HepG2 (cell line): Measurements from ENCODE around the gene AKR1C4. TPM values are rescaled to one million over a fixed set of nuclear protein-coding genes. Genes with fewer than 3 reads are reported as not detected.

Experiments used
- BHLHE40 ChIP-seq: IDR thresholded peaks from 2 replicates; pipeline ENCODE4 v1.6.1; 2011; ENCODE audit warnings: low read length, improper control_type of control experiment
- BRCA1 ChIP-seq: sonication (generic); formaldehyde crosslinking; IDR thresholded peaks from 2 replicates; pipeline ENCODE4 v1.4.0; 2020; ENCODE audit warnings: missing genetic modification reagents
- CCAR2 ChIP-seq: fragments of 200-400 bp; formaldehyde crosslinking; optimal IDR thresholded peaks from 2 replicates; pipeline ENCODE3; 2018; ENCODE audit warnings: low read depth, mild to moderate bottlenecking, low read length, moderate library complexity
- HDAC6 ChIP-seq: fragments of 200-600 bp; sonication (generic); IDR thresholded peaks from 2 replicates; pipeline ENCODE4 v1.7.0; 2017; ENCODE audit warnings: mild to moderate bottlenecking, antibody characterized with exemption, low read length, low read depth
- JUND ChIP-seq: sonication (generic); formaldehyde crosslinking; IDR thresholded peaks from 2 replicates; pipeline ENCODE4 v1.8.0; 2022; ENCODE audit warnings: mild to moderate bottlenecking, missing genetic modification reagents
- MAFF ChIP-seq: IDR thresholded peaks from 2 replicates; pipeline ENCODE4 v1.6.1; 2011; ENCODE audit warnings: low read depth, low read length, improper control_type of control experiment
- MIER3 ChIP-seq: IDR thresholded peaks from 2 replicates; pipeline ENCODE4 v1.6.1; 2016; ENCODE audit warnings: missing compliant biosample characterization, borderline replicate concordance
- MXI1 ChIP-seq: IDR thresholded peaks from 3 replicates; pipeline ENCODE4 v1.6.1; 2012; ENCODE audit warnings: low read depth, low read length, inconsistent platforms, borderline replicate concordance
- NRL ChIP-seq: sonication (generic); formaldehyde crosslinking; IDR thresholded peaks from 2 replicates; pipeline ENCODE4 v1.5.0; 2020; ENCODE audit warnings: missing genetic modification reagents, mild to moderate bottlenecking, moderate library complexity, borderline replicate concordance
- SMARCE1 ChIP-seq: fragments of 450-650 bp; IDR thresholded peaks from 2 replicates; pipeline ENCODE4 v1.6.1; 2017; ENCODE audit warnings: borderline replicate concordance
- USF2 ChIP-seq, 2 experiments: sonication (generic) in 1 of 2; formaldehyde crosslinking in 1 of 2; IDR thresholded peaks; 2 replicates each; pipeline versions ENCODE4 v1.5.1 to v1.6.1; 2011 to 2020; ENCODE audit warnings: borderline replicate concordance in 1 of 2, low read depth in 1 of 2, low read length in 1 of 2, mild to moderate bottlenecking in 1 of 2, missing genetic modification reagents in 1 of 2, moderate library complexity in 1 of 2
- ZNF17 ChIP-seq: sonication (generic); formaldehyde crosslinking; IDR thresholded peaks from 2 replicates; pipeline ENCODE4 v1.5.0; 2020; ENCODE audit warnings: mild to moderate bottlenecking, missing genetic modification reagents
- ZNF232 ChIP-seq: sonication (generic); formaldehyde crosslinking; IDR thresholded peaks from 2 replicates; pipeline ENCODE4 v1.4.0; 2020; ENCODE audit warnings: missing genetic modification reagents, borderline replicate concordance
- ZNF331 ChIP-seq: sonication (generic); formaldehyde crosslinking; IDR thresholded peaks from 2 replicates; pipeline ENCODE4 v1.4.0; 2020; ENCODE audit warnings: missing genetic modification reagents
- ZNF337 ChIP-seq: sonication (generic); formaldehyde crosslinking; IDR thresholded peaks from 2 replicates; pipeline ENCODE4 v1.5.1; 2020; ENCODE audit warnings: missing genetic modification reagents, low read depth, mild to moderate bottlenecking, borderline replicate concordance
- ZNF781 ChIP-seq: sonication (generic); formaldehyde crosslinking; IDR thresholded peaks from 2 replicates; pipeline ENCODE4 v1.5.1; 2020; ENCODE audit warnings: borderline replicate concordance, mild to moderate bottlenecking, missing genetic modification reagents; ENCODE audit errors: not compliant biosample characterization
- ZNF891 ChIP-seq: sonication (generic); formaldehyde crosslinking; IDR thresholded peaks from 2 replicates; pipeline ENCODE4 v1.5.0; 2020; ENCODE audit warnings: mild to moderate bottlenecking, missing genetic modification reagents
- polyA plus RNA-seq, 8 experiments: library from polyadenylated mRNA; depleted of rRNA in 3 of 8; stranded (reverse) in 7 of 8; unstranded in 1 of 8; fragments of >200 nt; fragmentation: Illumina TruSeq in 4 of 8; extraction: Trizol in 4 of 8; gene quantifications; 2 replicates each; pipeline versions ENCODE4 v1.2.1 to v1.2.3, GENCODE V29; 2011 to 2016; ENCODE audit warnings: low read depth in 4 of 8, missing spikeins in 1 of 8, mixed read lengths in 1 of 8; ENCODE audit not compliant: insufficient read depth in 1 of 8
- total RNA-seq, 5 experiments: library from RNA; depleted of rRNA; stranded (reverse); fragments of >200 nt; fragmentation: Illumina TruSeq; extraction: Trizol; gene quantifications; 2 replicates each; pipeline ENCODE4 v1.2.3, GENCODE V29; 2016; ENCODE audit warnings: low read depth in 1 of 5
- TF ChIP-seq, protein P1 (sequence below): sonication (generic); formaldehyde crosslinking; IDR thresholded peaks from 2 replicates; pipeline ENCODE4 v1.8.0; 2022; ENCODE audit warnings: mild to moderate bottlenecking, missing genetic modification reagents; ENCODE audit not compliant: insufficient replicate concordance
- TF ChIP-seq, protein P2 (sequence below): sonication (generic); formaldehyde crosslinking; IDR thresholded peaks from 2 replicates; pipeline ENCODE4 v1.9.0; 2021; ENCODE audit warnings: missing genetic modification reagents, borderline replicate concordance
- TF ChIP-seq, protein P3 (sequence below): sonication (generic); formaldehyde crosslinking; IDR thresholded peaks from 2 replicates; pipeline ENCODE4 v1.5.1; 2020; ENCODE audit warnings: mild to moderate bottlenecking, missing genetic modification reagents, borderline replicate concordance

AKR1C4 gene
- total and polyA plus RNA-seq, 2 of the 13 experiments (the other 11 are each of a cell fraction or from before 2014, with no cell fraction given) = 0.18 to 1.3 TPM

DNA sequence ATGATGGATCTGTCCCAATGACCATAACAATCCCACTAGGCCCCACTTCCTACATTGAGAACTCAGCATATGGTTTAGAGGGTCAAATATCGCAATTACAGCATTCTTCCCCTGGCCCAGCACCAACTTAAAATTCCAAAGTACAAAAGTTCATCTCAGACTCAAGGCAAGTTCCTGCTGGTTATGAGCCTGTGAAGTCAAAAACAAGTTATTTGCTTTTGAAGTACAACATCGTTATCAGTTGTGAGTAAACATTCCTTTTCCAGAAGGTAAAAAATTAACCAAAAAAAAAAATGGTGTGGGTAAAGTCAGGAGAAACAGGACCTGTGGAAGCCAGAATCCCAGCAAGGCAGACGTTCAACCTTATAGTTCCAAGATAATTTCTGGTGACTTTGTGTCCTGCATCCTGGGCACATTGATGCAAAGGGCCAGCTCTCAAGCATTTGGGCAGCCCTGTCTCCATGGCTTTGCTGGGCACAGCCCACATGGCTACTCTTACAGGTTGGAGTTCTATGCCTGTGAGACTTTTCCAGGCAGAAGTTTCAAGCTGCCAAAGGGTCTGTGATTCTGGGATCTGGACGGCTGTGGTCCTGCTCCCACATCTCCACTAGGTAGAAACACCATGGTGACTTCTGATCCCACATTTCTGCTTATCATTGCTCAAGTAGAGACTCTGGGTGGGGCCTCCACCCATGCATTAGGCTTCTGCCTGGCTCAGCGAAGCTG is 49.2 kb upstream of the AKR1C4 start (continued):
- TF ChIP-seq USF2 (IDR thresholded peaks at IDR 0.05; ENCODE audit: low read depth, low read length) (no peak), USF2 (CRISPR knock-in tag; IDR thresholded peaks at IDR 0.05; ENCODE audit: borderline replicate concordance) (no peak), ZNF337 (CRISPR knock-in tag) (no peak), MIER3 (CRISPR knock-in tag) (peak; percentile 81; the same call in 1 of the 2 replicates), ZNF781 (CRISPR knock-in tag) (no peak), SMARCE1 (no peak), BRCA1 (peak; percentile 53; the same call in 1 of the 2 replicates), BHLHE40 (no peak), ZNF891 (CRISPR knock-in tag) (no peak), CCAR2 (no peak), ZNF17 (CRISPR knock-in tag) (no peak), MXI1 (no peak), MAFF (peak; percentile 63; the same call in 1 of the 2 replicates), HDAC6 (no peak), JUND (CRISPR knock-in tag) (peak; percentile 69; the same call in 1 of the 2 replicates), ZNF331 (CRISPR knock-in tag) (peak; percentile 88; the same call in 1 of the 2 replicates), ZNF232 (CRISPR knock-in tag) (0 out of 2 replicates have a peak, but pooled peaks have one; percentile 77), NRL (CRISPR knock-in tag) (no peak)
- TF ChIP-seq, protein P1, sequence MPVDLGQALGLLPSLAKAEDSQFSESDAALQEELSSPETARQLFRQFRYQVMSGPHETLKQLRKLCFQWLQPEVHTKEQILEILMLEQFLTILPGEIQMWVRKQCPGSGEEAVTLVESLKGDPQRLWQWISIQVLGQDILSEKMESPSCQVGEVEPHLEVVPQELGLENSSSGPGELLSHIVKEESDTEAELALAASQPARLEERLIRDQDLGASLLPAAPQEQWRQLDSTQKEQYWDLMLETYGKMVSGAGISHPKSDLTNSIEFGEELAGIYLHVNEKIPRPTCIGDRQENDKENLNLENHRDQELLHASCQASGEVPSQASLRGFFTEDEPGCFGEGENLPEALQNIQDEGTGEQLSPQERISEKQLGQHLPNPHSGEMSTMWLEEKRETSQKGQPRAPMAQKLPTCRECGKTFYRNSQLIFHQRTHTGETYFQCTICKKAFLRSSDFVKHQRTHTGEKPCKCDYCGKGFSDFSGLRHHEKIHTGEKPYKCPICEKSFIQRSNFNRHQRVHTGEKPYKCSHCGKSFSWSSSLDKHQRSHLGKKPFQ = no peak
- TF ChIP-seq, protein P2, sequence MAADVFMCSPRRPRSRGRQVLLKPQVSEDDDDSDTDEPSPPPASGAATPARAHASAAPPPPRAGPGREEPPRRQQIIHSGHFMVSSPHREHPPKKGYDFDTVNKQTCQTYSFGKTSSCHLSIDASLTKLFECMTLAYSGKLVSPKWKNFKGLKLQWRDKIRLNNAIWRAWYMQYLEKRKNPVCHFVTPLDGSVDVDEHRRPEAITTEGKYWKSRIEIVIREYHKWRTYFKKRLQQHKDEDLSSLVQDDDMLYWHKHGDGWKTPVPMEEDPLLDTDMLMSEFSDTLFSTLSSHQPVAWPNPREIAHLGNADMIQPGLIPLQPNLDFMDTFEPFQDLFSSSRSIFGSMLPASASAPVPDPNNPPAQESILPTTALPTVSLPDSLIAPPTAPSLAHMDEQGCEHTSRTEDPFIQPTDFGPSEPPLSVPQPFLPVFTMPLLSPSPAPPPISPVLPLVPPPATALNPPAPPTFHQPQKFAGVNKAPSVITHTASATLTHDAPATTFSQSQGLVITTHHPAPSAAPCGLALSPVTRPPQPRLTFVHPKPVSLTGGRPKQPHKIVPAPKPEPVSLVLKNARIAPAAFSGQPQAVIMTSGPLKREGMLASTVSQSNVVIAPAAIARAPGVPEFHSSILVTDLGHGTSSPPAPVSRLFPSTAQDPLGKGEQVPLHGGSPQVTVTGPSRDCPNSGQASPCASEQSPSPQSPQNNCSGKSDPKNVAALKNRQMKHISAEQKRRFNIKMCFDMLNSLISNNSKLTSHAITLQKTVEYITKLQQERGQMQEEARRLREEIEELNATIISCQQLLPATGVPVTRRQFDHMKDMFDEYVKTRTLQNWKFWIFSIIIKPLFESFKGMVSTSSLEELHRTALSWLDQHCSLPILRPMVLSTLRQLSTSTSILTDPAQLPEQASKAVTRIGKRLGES (CRISPR knock-in tag) = no peak
- TF ChIP-seq, protein P3, sequence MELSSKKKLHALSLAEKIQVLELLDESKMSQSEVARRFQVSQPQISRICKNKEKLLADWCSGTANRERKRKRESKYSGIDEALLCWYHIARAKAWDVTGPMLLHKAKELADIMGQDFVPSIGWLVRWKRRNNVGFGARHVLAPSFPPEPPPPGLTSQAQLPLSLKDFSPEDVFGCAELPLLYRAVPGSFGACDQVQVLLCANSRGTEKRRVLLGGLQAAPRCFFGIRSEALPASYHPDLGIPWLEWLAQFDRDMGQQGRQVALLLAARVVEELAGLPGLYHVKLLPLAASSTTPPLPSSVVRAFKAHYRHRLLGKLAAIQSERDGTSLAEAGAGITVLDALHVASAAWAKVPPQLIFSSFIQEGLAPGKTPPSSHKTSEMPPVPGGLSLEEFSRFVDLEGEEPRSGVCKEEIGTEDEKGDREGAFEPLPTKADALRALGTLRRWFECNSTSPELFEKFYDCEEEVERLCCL (CRISPR knock-in tag) = no peak
